ENCODE measurements around the gene THUMPD1. TPM values are rescaled to one million over a fixed set of nuclear protein-coding genes. Genes with fewer than 3 reads are reported as not detected.
"Not testable (repeated sequence)": the region's sequence is repeated elsewhere in the genome, so short reads cannot be mapped to it uniquely, and the experiment has no call there.

Gene THUMPD1
- 42.5 and 43.3 TPM in 2 replicates for total RNA-seq

- intact Hi-C loops (cut with micrococcal nuclease), result loop anchor here (1.0 to 5.0 kb wide), 12 partner anchors 22 to 1449 kb away; partner anchors contain the start of genes DCUN1D3, ERI2, IQCK and KNOP1
Observed at GRCh38 chr16:20741554-20742285, at the start of gene THUMPD1. THUMPD1 (minus strand) TSS chr16:20741818; CDS start chr16:20741739, 79 bp downstream.

- intact Hi-C loops (cut with micrococcal nuclease), result no loop called here
Observed at GRCh38 chr16:20789130-20789529, 47.5 kb upstream of the THUMPD1 start.

- intact Hi-C loops (cut with micrococcal nuclease), result no loop called here
Observed at GRCh38 chr16:20784204-20784603, 42.6 kb upstream of the THUMPD1 start.

- intact Hi-C loops (cut with micrococcal nuclease), result no loop called here
Observed at GRCh38 chr16:20782470-20782869, 40.9 kb upstream of the THUMPD1 start.

GRCh38 chr16:20781697-20782096, 40.1 kb upstream of the THUMPD1 start:
- intact Hi-C loops (cut with micrococcal nuclease), result no loop called here

- intact Hi-C loops (cut with micrococcal nuclease), result loop anchor here (1.0 kb wide), 1 partner anchor 308 kb away; no protein-coding TSS in a partner anchor
Observed at GRCh38 chr16:20774703-20775362, 33.2 kb upstream of the THUMPD1 start.

GRCh38 chr16:20773679-20774078, 32.1 kb upstream of the THUMPD1 start:
- intact Hi-C loops (cut with micrococcal nuclease), result loop anchor here (1.0 kb wide), 1 partner anchor 310 kb away; no protein-coding TSS in a partner anchor

GRCh38 chr16:20768818-20769217, 27.2 kb upstream of the THUMPD1 start:
- intact Hi-C loops (cut with micrococcal nuclease), result no loop called here

GRCh38 chr16:20768121-20768520, 26.5 kb upstream of the THUMPD1 start:
- intact Hi-C loops (cut with micrococcal nuclease), result no loop called here

GRCh38 chr16:20767577-20767976, 26.0 kb upstream of the THUMPD1 start:
- intact Hi-C loops (cut with micrococcal nuclease), result no loop called here

GRCh38 chr16:20766294-20766693, 24.7 kb upstream of the THUMPD1 start:
- intact Hi-C loops (cut with micrococcal nuclease), result no loop called here

- intact Hi-C loops (cut with micrococcal nuclease), result no loop called here
Observed at GRCh38 chr16:20765732-20766131, 24.1 kb upstream of the THUMPD1 start.

- intact Hi-C loops (cut with micrococcal nuclease), result loop anchor here (5.0 kb wide), 1 partner anchor 738 kb away; no protein-coding TSS in a partner anchor
Observed at GRCh38 chr16:20764448-20764847, 22.8 kb upstream of the THUMPD1 start.

- intact Hi-C loops (cut with micrococcal nuclease), result loop anchor here (1.0 to 5.0 kb wide), 4 partner anchors 22 to 739 kb away; partner anchors contain the start of genes DCUN1D3, ERI2, LYRM1 and REXO5
Observed at GRCh38 chr16:20763461-20764232, 22.0 kb upstream of the THUMPD1 start, which contains the start of gene ACSM3. ACSM3 (plus strand) TSS chr16:20764014; CDS start chr16:20770035, 6,021 bp downstream.

- intact Hi-C loops (cut with micrococcal nuclease), result loop anchor here (1.0 to 5.0 kb wide), 4 partner anchors 21 to 740 kb away; partner anchors contain the start of genes DCUN1D3, ERI2, LYRM1 and REXO5
Observed at GRCh38 chr16:20762404-20763123, 20.9 kb upstream of the THUMPD1 start.

- intact Hi-C loops (cut with micrococcal nuclease), result loop anchor here (5.0 kb wide), 1 partner anchor 741 kb away; no protein-coding TSS in a partner anchor
Observed at GRCh38 chr16:20761175-20761574, 19.6 kb upstream of the THUMPD1 start.

- intact Hi-C loops (cut with micrococcal nuclease), result loop anchor here (5.0 kb wide), 1 partner anchor 742 kb away; no protein-coding TSS in a partner anchor
Observed at GRCh38 chr16:20760346-20760745, 18.7 kb upstream of the THUMPD1 start.

- intact Hi-C loops (cut with micrococcal nuclease), result not testable (repeated sequence)
Observed at GRCh38 chr16:20755799-20756198, 14.2 kb upstream of the THUMPD1 start.

- intact Hi-C loops (cut with micrococcal nuclease), result no loop called here
Observed at GRCh38 chr16:20755238-20755637, 13.6 kb upstream of the THUMPD1 start.

GRCh38 chr16:20753727-20754126, 12.1 kb upstream of the THUMPD1 start:
- intact Hi-C loops (cut with micrococcal nuclease), result no loop called here

All from T-helper 1 cell treated with Interleukin-12 subunit alpha and Interleukin-12 subunit beta and Interleukin-4 antibody, amounts not matched to agents 30 ng/mL and 1 ng/mL, for 36 hours (primary cell).